IPS-NIHi7 (cell line): Measurements from ENCODE around the gene ATP6V0D1.

Experiments
- DNase-seq: peaks from one replicate; pipeline ENCODE4 v3.0.0; 2012; ENCODE audit warnings: mixed read lengths; ENCODE audit errors: extremely low spot score

The ATP6V0D1 gene

GRCh38 chr16:67409631-67410030, 71.3 kb downstream of the ATP6V0D1 start:
- DNase-seq, result no peak

GRCh38 chr16:67407788-67408452, 73.0 kb downstream of the ATP6V0D1 start:
- no peak for DNase-seq

GRCh38 chr16:67407176-67407787, 73.7 kb downstream of the ATP6V0D1 start:
- DNase-seq, result no peak

- DNase-seq, result no peak
Observed at GRCh38 chr16:67406111-67406971, 74.6 kb downstream of the ATP6V0D1 start.

DNA sequence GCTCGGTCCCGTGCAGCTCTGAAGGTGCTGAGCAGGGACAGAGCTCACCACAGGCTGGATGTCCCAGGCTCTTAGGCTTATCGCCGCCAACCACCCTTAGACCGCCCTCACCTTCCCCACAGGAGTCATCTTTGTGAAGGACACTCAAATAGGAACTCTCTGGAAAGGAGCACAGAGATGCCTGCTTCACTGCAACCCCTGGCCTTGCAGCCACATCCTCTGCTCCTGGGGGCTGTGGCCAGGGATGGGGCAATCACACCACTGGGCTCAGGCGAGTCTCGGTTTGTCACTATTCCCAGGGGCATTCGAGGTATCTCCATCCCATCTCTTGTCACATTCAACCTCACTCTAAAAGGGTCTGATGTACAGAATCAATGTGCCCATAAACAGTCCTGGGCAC, 75.6 kb downstream of the ATP6V0D1 start:
- DNase-seq, result no peak

GRCh38 chr16:67404740-67405226, 76.2 kb downstream of the ATP6V0D1 start:
- no peak for DNase-seq

DNA sequence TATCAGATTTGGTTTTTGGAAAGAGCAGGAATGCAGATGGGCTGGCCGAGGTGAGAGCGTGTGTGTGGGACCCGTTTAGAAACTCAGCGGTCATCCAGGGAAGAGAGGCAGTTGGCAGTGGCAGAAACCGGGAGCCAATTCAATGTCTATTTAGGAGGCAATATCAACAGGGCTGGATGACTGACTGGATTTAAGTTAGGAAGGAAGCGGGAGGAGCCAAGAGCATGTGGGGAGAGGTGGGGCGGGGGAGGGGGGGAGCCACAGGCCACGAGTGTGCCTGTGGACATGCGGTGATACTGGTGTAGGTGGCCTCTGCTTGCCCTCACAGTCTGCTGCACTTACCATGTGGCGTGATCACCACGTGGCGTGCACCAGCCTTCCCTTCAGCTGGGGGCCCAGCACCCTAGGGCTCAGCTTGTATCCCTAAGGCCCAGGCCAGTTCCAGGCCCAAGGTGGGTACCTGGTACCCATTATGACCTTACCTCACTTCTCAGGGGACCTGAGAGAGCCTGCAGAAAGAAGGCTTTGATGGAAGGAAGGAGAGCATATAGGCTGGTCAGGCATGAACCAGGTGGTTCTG, 76.9 kb downstream of the ATP6V0D1 start:
- no peak for DNase-seq

DNA sequence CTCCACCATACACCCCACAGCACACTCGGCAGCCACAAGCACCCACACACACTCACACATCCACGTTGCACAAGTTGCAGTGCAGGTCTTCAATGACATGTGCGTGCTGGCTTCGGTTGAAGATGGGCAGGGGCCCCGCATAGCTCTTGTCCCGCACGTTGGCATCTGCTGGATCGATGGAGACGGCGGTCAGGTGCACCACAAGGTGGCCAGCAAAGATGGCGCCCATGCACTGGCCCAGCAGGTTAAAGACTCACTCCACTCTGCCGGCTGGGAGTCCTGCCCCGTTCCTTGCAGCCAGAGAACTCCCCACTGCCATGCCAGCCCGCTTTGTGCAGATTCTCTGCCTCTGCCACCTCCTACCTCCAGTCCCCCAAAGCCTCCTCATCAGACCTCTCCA, 80.1 kb downstream of the ATP6V0D1 start:
- DNase-seq, result no peak

DNA sequence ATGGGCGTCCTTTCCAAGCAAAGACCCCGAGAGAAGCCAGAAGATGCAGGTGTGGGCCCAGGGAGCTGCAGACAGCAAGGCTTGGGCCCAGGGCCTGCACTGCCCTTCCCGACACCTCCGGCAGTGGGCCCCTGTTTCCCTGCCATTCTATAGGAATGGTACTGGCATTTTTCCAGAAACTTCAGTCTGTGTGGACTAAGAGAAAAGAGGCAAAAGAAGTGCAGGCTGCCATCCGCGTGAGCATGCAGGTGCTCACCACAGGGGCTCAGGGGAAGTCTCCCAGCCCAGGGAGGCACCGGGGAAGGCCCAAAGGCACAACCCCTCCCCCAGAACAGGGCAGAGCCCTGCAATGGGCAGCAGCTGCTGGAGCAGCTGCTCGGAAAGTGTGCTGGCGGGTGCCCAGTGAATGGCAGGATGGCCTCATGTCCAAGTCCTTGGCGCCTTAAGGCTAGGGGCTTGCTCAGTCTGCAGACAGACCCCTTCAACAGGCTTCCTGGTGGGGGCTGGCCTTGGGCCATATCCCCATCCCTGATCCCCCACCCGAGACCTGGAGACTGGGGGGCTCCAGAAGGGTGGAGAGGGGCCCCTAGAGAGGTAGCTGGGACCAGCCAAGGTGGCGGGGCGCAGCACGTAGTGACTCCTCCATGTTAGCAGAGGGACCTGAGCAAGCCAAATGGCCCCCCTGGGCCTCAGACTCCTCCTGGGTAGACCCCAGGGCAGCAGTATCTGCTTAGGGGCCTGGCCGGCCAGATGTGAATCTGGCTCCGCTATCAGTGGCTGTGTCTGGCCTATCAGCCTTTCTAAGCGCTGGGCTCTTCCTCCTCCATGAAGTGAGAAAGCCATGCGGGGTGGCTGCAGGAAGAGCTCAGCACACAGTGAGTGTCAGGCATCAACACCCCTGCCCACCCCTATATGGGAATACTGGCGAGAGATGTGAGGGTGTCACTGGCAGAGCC, 80.9 kb downstream of the ATP6V0D1 start:
- DNase-seq, result no peak

- peak; percentile 91 for DNase-seq
Observed at GRCh38 chr16:67399218-67399733, 81.7 kb downstream of the ATP6V0D1 start.

- DNase-seq, result no peak
Observed at GRCh38 chr16:67398546-67399217, 82.3 kb downstream of the ATP6V0D1 start.

GRCh38 chr16:67397812-67398545, 83.0 kb downstream of the ATP6V0D1 start:
- DNase-seq, result no peak

- no peak for DNase-seq
Observed at GRCh38 chr16:67397036-67397801, 83.7 kb downstream of the ATP6V0D1 start.

DNA sequence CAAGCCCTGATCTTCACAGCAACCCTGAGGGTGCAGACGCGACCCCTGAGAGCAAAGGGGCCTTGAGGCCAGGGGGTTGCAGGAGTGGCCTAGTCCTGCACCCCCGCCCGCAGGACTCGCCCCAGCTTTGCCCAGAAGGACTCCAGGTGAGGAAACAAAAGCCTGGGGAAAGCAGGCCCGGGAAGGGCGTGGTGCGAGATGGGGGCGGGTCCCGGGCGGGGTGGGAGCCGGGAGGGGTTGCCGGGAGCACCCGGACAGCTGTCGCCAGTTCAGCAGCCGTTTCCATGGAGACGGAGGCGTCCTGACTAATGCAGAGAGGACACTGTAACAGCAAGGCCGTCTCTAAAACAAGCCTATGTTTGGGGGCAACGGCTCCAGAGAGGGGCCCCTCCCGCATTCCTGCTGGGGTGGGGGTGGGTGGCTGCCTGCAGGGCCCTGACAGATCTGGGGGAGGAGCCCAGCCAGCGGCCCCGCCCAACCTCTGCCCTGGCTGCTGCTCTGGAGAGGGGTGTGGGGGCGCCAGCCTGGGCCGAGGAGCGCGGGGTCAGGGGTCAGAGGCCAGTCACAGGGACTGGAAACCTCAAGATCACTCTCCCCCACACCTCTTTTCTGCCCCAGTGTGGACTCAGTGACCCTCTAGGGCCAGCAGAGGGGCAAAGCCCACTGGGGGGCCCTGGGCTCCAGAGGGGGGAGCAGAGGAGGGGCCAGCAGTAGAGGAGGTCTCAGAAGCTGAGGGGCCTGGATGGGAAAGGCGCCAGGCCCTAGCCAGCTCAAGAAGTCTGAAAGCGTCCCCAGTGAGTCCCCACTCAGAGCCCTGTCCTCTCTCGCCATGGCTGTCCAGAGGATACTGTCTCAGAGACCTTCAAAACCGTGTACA, 84.6 kb downstream of the ATP6V0D1 start:
- DNase-seq, result peak; percentile 88

DNA sequence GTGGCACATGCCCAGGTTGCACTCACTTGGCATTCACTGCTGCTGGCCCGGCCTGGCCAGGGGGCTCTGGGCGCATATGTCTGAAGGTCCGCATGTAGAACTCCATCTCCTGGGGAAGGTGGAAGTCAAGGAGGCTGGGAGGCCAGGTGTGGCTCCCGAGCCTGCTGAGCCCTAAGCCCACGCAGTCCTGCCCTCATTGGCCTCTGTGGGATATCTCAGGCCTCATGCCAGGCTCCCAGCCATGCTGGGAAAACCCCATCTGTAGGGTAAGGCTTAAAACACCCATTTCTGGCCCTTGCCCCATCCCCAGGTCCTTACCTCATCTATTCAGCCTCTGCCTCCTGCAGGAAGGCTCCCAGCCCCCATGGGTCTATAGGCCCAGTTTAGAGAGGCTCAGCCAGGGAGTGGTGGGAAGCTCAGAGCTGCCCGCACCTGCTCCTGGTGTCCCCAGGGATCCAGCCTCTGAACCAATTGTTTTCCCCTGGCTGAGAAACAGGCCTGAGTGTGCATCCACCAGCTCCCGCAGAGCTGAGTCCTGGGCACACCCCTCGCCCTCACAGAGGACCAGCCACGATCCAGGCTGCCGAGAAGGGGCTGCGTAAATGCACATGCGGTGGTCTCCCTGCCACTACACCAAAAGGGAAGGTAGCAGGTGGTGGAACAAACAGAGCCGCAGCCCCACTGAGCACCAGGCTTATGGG, 85.3 kb downstream of the ATP6V0D1 start:
- DNase-seq, result no peak

- no peak for DNase-seq
Observed at GRCh38 chr16:67395105-67395457, 85.9 kb downstream of the ATP6V0D1 start.
